Stimulated activated effector memory CD8-positive, alpha-beta T cell treated with anti-CD3 and anti-CD28 coated beads, Interleukin-12 subunit alpha, Interleukin-12 subunit beta, amount 100 ng/mL, for 72 hours (primary cell): ENCODE results near the gene GIPC2.
A peak's percentile ranks its signal among the peaks of the same experiment; 100 is the strongest.
"Not testable (repeated sequence)": the region's sequence is repeated elsewhere in the genome, so short reads cannot be mapped to it uniquely, and the experiment has no call there.

ENCODE experiments used
- ATAC-seq: fragments of 150-1000 bp; cut with Tn5 transposase; 2 replicates; pipeline ENCODE4 v1.10.0; 2021
- DNase-seq, 2 donors: peaks; one replicate each; pipeline ENCODE4 v3.0.0; 2021 to 2022; ENCODE audit warnings: low spot score in 2 of 2
- H3K27ac Mint-ChIP-seq: one replicate; pipeline ENCODE4 v1.8.0; 2022; ENCODE audit warnings: mild to moderate bottlenecking, mixed read lengths
- H3K36me3 Mint-ChIP-seq: one replicate; pipeline ENCODE4 v1.8.0; 2022; ENCODE audit warnings: mild to moderate bottlenecking, mixed read lengths
- H3K4me1 Mint-ChIP-seq: one replicate; pipeline ENCODE4 v1.8.0; 2022; ENCODE audit warnings: mixed read lengths
- H3K4me3 Mint-ChIP-seq: one replicate; pipeline ENCODE4 v1.8.0; 2022; ENCODE audit warnings: mild to moderate bottlenecking, mixed read lengths
- H3K9me3 Mint-ChIP-seq: one replicate; pipeline ENCODE4 v1.8.0; 2022; ENCODE audit warnings: mixed read lengths

Gene GIPC2

DNA sequence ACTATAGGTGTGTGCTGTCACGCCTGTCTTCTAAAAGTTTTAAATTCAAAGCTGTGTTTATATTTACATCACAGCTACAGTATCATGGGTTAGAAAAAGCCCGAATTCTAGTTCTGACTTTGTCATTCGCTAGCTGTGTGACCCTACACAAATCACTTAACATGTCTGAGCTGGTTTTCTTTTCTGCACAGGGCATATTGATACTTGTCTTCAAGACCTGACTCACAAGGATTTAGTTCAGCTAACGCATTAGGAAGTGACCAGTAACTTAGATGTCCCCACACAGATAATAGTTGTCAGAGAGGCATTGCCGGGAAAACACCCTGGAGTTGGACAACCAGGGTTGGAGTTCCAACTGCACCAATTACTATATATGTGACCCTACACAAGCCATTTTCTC lies 25.9 kb downstream of the GIPC2 start:
- H3K4me1 Mint-ChIP-seq, result peaks cover 10% of the 10 kb centered on the region
- DNase-seq, result no peak
- no peaks in the 10 kb centered on the region for H3K36me3 Mint-ChIP-seq
- no peaks in the 10 kb centered on the region for H3K9me3 Mint-ChIP-seq
- H3K4me3 Mint-ChIP-seq, result no peak overlapping the region
- peak overlapping the region; percentile 68 for H3K27ac Mint-ChIP-seq
- no peak for ATAC-seq

DNA sequence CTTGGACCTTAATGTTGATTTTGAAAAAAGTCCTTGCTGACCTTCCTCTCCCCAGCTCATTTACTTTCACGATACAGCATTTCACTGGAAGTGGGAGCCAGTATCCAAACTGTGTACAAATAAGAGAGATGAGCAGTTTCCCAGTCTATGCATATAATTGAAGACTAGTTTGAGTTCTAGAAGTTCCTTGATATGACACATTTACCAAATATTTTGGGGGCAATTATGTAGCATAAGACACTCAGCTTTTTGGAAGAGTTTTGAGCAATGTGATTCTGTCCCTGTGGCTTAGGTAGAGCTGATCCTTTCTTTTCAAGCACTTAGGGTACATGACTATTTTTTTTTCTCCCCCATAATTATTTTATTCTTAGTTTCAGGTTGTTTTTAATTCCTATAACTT lies 26.4 kb downstream of the GIPC2 start:
- no peak overlapping the region for H3K4me3 Mint-ChIP-seq
- H3K4me1 Mint-ChIP-seq, result peaks cover 10% of the 10 kb centered on the region
- DNase-seq (no peak), ATAC-seq (no peak)
- H3K9me3 Mint-ChIP-seq, result no peaks in the 10 kb centered on the region
- no peaks in the 10 kb centered on the region for H3K36me3 Mint-ChIP-seq
- H3K27ac Mint-ChIP-seq, result no peak overlapping the region

DNA sequence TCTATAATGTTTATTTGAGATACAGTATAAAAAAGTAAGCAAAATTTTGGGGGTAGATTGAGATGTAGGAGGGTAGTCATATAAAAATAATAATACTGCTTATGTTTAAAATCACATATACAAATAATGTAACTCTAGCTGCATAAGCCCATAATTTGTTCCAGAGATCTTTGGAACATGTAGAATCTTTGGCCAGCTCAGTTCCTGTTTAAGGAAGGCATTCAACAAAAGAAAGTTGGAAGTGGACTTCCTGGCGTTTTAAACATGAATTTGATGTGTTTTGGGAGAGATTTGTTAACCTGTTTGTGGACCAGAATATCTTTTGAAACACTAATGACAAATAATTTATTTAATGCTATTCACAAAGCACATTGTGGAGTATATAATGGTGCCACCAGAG lies 27.7 kb downstream of the GIPC2 start:
- no peak for DNase-seq
- ATAC-seq, result no peak
- peaks cover 10% of the 10 kb centered on the region for H3K4me1 Mint-ChIP-seq
- no peaks in the 10 kb centered on the region for H3K36me3 Mint-ChIP-seq
- no peak overlapping the region for H3K4me3 Mint-ChIP-seq
- no peaks in the 10 kb centered on the region for H3K9me3 Mint-ChIP-seq
- H3K27ac Mint-ChIP-seq, result no peak overlapping the region

DNA sequence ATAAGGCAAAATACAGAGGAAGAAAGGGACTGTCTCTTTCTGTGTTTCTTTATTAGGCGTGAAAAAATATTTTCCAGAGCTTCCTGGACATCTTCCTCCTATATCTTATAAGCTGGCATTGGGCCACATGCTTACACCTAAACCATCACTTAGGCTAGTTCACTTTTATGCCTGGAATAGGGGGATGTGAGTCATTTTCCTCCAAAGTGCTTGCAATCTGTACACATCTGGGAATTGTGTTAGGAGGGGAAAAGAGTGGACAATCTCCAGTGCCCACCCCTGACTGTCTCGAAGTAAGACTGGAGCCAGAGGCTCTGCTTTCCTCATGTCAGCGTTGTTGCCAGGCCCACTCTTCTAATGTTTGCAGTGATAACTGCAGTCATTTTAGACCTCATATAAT lies 29.9 kb downstream of the GIPC2 start:
- Mint-ChIP-seq H3K27ac (no peak overlapping the region), H3K4me3 (no peak overlapping the region), H3K9me3 (no peaks in the 10 kb centered on the region), H3K4me1 (peaks cover 19% of the 10 kb centered on the region), H3K36me3 (no peaks in the 10 kb centered on the region)
- no peak for DNase-seq
- ATAC-seq, result no peak

GRCh38 chr1:78078358-78078757 lies 32.6 kb downstream of the GIPC2 start:
- H3K4me1 Mint-ChIP-seq, result peaks cover 22% of the 10 kb centered on the region
- no peak overlapping the region for H3K27ac Mint-ChIP-seq
- H3K9me3 Mint-ChIP-seq, result no peaks in the 10 kb centered on the region
- ATAC-seq (no peak), DNase-seq (no peak)
- no peaks in the 10 kb centered on the region for H3K36me3 Mint-ChIP-seq
- H3K4me3 Mint-ChIP-seq, result no peak overlapping the region

DNA sequence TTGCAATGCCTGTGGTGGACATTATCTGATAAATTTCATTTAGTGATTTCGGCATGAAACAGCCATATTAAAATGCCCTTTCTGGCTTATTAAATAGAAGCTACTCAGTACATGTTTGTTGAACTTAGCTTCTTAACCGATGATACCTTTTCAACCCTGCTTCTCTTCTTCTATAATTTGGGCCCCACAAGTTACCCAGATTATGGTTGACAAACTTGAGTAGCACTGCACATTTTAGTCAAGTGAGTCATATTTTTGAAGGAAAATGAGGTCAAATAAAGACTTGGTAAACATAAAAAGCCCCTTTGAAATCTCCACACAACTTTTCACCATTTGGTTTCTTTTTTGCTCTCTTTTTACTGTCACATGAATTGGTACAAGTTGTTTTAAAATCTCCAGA lies 33.8 kb downstream of the GIPC2 start:
- DNase-seq (no peak), ATAC-seq (peak; percentile 78)
- peak overlapping the region; percentile 92 for H3K27ac Mint-ChIP-seq
- H3K4me3 Mint-ChIP-seq, result peak overlapping the region; percentile 59
- H3K4me1 Mint-ChIP-seq, result peaks cover 22% of the 10 kb centered on the region
- H3K9me3 Mint-ChIP-seq, result no peaks in the 10 kb centered on the region
- no peaks in the 10 kb centered on the region for H3K36me3 Mint-ChIP-seq

DNA sequence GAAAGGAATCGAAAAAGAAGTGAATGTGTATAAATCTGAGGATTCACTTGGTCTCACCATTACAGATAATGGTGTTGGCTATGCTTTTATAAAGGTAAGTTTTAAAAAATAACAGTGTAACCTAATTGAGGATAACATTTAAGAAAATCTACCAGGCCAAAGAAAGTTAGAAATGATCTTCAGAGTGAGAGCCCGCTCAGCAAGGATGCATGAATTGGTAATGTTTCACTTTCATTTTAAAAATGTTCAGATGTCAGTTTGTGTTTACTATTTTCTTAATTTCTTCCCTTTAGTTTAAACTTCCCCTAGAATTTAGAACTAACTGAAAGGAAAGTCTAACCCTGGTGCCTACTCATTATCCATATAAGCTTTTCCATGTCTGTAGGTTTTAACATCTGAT lies 35.0 kb downstream of the GIPC2 start:
- no peaks in the 10 kb centered on the region for H3K36me3 Mint-ChIP-seq
- no peak for DNase-seq
- peak overlapping the region; percentile 92 for H3K27ac Mint-ChIP-seq
- H3K9me3 Mint-ChIP-seq, result peaks cover 2% of the 10 kb centered on the region
- no peak for ATAC-seq
- H3K4me1 Mint-ChIP-seq, result peaks cover 22% of the 10 kb centered on the region
- H3K4me3 Mint-ChIP-seq, result peak overlapping the region; percentile 59

- H3K36me3 Mint-ChIP-seq, result no peaks in the 10 kb centered on the region
- ATAC-seq (peak; percentile 44), DNase-seq (no peak)
- H3K4me1 Mint-ChIP-seq, result peaks cover 22% of the 10 kb centered on the region
- H3K9me3 Mint-ChIP-seq, result peaks cover 14% of the 10 kb centered on the region
- H3K27ac Mint-ChIP-seq, result no peak overlapping the region
- H3K4me3 Mint-ChIP-seq, result no peak overlapping the region
Measured at GRCh38 chr1:78081980-78082860, 36.5 kb downstream of the GIPC2 start.

DNA sequence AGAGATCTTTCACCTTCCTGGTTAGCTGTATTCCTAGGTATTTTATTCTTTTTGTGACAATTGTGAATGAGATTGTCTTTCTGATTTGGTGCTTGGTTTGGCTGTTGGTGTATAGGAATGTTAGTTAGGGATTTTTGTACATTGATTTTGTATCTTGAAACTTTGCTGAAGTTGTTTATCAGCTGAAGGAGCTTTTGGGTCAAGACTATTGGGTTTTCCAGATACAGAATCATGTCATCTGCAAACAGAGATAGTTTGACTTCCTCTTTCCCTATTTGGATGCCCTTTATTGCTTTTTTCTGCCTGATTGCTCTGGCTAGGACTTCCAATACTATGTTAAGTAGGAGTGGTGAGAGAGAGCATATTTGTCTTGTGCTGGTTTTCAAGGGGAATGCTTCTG lies 38.9 kb downstream of the GIPC2 start:
- not testable (repeated sequence) for ATAC-seq, H3K4me3 Mint-ChIP-seq, DNase-seq, H3K27ac Mint-ChIP-seq, H3K36me3 Mint-ChIP-seq
- Mint-ChIP-seq H3K9me3 (peaks cover 14% of the 10 kb centered on the region), H3K4me1 (peaks cover 14% of the 10 kb centered on the region)

DNA sequence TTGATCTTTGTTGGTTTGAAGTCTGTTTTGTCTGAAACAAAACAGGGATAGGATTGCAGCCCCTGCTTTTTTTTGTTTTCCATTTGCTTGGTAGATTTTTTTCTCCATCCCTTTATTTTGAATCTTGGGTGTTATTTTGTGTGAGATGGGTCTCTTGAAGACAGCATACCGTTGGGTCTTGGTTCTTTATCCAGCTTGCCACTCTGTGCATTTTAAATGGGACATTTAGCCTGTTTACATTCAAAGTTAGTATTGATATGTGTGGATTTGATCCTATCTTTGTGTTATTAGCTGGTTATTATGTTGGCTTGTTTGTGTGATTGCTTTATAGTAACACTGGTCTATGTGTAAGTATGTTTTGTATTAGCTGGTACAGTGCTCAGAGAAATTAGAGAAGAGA lies 40.9 kb downstream of the GIPC2 start:
- Mint-ChIP-seq H3K27ac (no peak overlapping the region), H3K36me3 (no peaks in the 10 kb centered on the region), H3K9me3 (peaks cover 14% of the 10 kb centered on the region), H3K4me3 (no peak overlapping the region), H3K4me1 (no peaks in the 10 kb centered on the region)
- no peak for DNase-seq
- ATAC-seq, result no peak

GRCh38 chr1:78088015-78088414 lies 42.2 kb downstream of the GIPC2 start:
- Mint-ChIP-seq H3K9me3 (peaks cover 14% of the 10 kb centered on the region), H3K4me3 (no peak overlapping the region), H3K36me3 (no peaks in the 10 kb centered on the region), H3K27ac (no peak overlapping the region), H3K4me1 (no peaks in the 10 kb centered on the region)
- DNase-seq (no peak), ATAC-seq (no peak)

DNA sequence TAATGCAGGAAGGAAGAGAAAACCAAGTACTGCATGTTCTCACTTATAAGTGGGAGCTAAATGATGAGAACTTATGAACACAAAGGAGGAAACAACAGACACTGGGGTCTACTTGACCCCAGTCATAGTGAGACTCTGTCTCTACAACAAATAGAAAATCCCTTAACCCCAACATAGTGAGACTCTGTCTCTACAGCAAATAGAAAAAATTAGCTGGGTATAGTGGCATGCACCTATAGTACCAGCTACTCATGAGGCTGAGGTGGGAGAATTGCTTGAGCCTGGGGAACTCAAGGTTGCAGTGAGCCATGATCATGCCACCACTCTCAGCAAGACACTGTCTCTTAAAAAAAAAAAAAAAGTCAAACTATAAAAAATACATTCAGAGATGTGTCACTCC lies 42.7 kb downstream of the GIPC2 start:
- no peak overlapping the region for H3K4me3 Mint-ChIP-seq
- ATAC-seq (peak; percentile 42), DNase-seq (no peak)
- H3K4me1 Mint-ChIP-seq, result no peaks in the 10 kb centered on the region
- peaks cover 14% of the 10 kb centered on the region for H3K9me3 Mint-ChIP-seq
- H3K36me3 Mint-ChIP-seq, result no peaks in the 10 kb centered on the region
- H3K27ac Mint-ChIP-seq, result no peak overlapping the region

DNA sequence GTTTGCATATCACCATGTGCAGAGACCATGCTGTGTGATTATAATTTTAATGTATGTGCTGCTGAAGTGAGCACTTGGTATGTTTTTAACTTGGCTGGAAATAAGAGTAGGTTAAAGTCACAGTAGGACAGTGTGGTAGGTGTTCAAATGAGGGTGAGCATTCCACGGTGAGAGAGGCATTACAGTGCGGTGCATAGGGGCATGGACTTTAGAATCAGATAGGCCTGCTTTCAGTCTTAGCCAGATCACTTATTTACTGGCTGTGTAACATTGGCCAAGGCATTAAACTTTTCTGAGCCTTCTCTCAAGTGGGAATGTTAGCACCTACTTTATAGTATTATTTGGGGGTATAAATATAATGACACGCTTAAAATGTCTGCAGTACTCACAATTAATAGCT lies 43.2 kb downstream of the GIPC2 start:
- Mint-ChIP-seq H3K9me3 (peaks cover 14% of the 10 kb centered on the region), H3K4me1 (no peaks in the 10 kb centered on the region), H3K4me3 (no peak overlapping the region), H3K27ac (no peak overlapping the region), H3K36me3 (no peaks in the 10 kb centered on the region)
- no peak for ATAC-seq
- no peak for DNase-seq

- no peaks in the 10 kb centered on the region for H3K4me1 Mint-ChIP-seq
- no peak overlapping the region for H3K27ac Mint-ChIP-seq
- no peak for DNase-seq
- peaks cover 14% of the 10 kb centered on the region for H3K9me3 Mint-ChIP-seq
- H3K36me3 Mint-ChIP-seq, result no peaks in the 10 kb centered on the region
- no peak overlapping the region for H3K4me3 Mint-ChIP-seq
- ATAC-seq, result no peak
Measured at GRCh38 chr1:78090472-78091133, 44.8 kb downstream of the GIPC2 start.

DNA sequence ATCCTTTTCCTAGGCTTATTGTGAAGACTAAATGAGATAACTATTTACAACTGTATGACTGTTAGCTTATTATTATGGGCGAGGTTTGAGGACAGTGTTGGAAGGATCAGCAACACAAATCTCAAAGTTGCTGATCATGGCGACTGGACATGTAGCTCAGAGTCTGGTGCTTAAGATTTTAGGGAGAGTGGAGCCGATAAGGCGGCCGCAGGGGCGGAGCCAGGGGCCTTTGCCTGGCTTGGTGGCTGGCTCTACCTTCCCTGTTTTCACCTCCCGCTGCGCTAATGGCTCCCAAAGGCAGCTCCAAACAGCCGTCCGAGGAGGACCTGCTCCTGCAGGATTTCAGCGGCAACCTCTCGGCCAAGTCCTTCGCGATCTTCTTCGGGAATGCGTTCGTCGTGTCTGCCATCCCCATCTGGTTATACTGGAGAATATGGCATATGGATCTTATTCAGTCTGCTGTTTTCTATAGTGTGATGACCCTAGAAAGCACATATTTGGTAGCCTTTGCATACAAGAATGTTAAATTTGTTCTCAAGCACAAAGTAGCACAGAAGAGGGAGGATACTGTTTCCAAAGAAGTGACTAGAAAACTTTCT lies 45.5 kb downstream of the GIPC2 start:
- no peaks in the 10 kb centered on the region for H3K4me1 Mint-ChIP-seq
- no peak overlapping the region for H3K27ac Mint-ChIP-seq
- no peak overlapping the region for H3K4me3 Mint-ChIP-seq
- ATAC-seq, result no peak
- no peak for DNase-seq
- peaks cover 6% of the 10 kb centered on the region for H3K9me3 Mint-ChIP-seq
- H3K36me3 Mint-ChIP-seq, result no peaks in the 10 kb centered on the region

- Mint-ChIP-seq H3K4me3 (no peak overlapping the region), H3K4me1 (no peaks in the 10 kb centered on the region), H3K9me3 (peaks cover under 1% of the 10 kb centered on the region), H3K36me3 (no peaks in the 10 kb centered on the region), H3K27ac (no peak overlapping the region)
- ATAC-seq (no peak), DNase-seq (no peak)
Measured at GRCh38 chr1:78091886-78092285, 46.1 kb downstream of the GIPC2 start.
